GM18870 (cell line): ENCODE measurements around the gene EPS8.
A peak's percentile ranks its signal among the peaks of the same experiment; 100 is the strongest.
"Not testable (repeated sequence)": the region's sequence is repeated elsewhere in the genome, so short reads cannot be mapped to it uniquely, and the experiment has no call there.

Experiments
- ATAC-seq: cut with Tn5 transposase; IDR thresholded peaks from one replicate; pipeline ENCODE4 v1.9.1; 2021; ENCODE audit warnings: moderate library complexity; ENCODE audit not compliant: unreplicated experiment

The EPS8 gene

DNA sequence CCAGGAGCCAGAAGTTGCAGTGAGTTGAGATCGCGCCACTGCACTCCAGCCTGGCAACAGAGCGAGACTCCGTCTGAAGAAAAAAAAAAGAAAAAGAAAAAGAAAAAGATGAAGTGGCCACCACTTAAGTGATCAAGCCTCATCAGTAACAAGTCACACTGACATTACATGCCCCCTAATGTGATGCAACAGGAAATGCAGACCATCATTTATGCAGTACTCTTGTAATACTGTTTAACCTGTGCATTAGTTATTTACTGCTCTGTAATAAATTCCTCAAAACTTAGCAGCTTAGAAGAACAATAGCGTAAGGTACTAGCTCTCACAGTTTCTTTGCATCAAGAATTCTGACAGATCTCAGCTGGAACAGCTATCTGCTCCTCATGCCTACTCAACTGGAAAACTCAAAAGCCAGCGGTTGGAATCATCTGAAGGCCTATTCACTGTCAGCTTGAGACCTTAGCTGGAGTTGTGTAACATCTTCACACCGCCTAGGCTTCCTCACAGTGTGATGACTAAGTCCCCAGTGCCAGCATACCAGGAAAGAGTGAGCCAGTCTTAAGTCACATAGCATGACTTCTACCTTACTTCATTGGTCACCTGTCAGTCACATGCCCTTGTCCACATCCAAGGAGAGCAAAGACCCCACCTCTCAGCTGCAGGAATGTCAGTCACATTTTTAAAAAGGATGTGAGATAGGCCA, 31.5 kb downstream of the EPS8 start:
- ATAC-seq: no peak

DNA sequence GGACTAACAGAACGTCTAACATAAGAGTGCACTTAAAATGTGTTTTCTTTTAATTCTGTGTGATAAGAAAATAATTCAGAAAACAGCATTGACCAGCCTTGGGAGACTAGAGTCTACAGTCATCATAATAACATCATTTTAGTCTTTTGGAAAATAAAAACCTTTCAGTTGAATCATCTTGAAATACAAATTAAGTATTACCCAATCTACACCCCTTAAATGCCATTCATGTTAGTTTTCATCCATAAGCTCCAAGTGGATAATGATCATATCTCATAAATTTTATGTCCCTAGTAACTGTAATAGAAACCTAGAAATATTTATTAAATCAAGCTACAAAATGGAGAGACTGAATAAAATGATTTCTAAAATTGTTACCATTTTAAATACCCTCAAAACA, 32.4 kb downstream of the EPS8 start:
- ATAC-seq: no peak

DNA sequence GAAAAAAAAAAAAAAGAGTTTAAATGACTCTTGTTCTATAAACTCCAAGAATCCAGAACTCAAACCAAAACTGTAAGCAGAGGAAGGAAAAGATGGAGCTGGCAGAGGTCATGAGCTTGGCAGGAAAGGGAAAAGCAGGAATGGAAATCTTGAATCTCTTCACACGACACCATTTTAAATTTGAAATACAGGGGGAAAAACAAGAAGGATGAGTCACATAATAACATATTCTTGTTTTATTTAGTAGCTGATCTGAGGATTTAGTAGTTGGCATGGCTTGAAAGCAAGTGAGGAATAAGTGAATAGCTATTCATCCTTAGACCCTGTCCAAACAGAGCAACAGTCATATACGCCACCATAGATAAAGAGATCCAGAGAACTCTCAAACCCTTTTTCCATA, 35.0 kb downstream of the EPS8 start:
- no peak for ATAC-seq

DNA sequence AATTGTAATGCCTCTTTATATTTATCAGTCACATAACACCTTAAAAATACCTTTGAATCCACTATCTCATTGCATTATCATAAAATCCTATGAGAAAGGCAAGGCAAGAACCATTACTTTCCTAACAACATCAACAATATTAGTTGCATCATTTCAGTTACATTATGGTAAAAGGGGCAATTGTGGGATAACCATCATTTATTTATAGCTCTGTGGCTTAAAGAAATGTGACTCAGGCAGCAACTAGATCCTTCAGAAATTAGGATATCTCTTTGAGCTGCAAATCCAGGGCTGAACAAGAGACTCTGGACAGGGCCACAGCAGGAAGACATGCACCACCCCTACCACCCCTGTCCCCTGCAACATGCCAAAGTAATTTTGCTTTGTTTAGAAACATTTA, 36.4 kb downstream of the EPS8 start:
- no peak for ATAC-seq

DNA sequence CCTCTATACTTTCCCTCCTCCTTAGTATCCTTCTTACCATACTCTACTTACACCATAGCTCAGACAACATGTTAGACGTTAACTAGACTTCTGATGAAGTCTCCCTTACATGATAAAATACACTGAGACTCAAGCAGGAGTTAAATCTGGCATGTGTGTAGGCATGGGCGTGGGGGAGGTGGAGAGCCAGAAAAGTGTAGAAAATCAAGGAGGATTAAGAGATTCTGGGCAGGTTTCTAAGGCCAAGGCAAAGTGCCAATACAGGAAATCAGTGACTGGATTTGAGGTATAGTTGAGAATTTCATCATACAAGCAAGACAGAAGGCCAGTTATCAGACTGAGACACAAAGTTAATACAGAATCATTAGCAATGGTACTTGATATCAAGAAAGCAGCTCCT, 37.4 kb downstream of the EPS8 start:
- no peak for ATAC-seq

DNA sequence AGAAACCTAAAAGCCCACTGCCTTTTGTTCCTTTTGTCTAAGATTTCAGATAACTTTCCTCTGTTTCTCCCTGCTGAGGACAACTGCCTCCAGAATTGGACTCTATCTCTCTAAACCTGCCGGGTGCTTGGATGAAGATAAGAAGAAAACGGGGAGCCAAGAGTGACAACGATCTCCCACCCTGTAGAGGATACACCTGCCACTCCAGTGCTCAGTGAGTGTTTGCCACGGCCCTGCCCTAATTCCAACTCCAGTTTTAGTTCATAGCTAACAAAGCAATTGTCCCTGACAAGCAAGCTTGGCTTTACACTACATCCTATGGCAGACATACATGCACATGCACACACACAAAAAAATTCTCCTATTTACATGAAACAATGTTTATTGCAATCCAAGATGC, 39.3 kb downstream of the EPS8 start:
- ATAC-seq: no peak

DNA sequence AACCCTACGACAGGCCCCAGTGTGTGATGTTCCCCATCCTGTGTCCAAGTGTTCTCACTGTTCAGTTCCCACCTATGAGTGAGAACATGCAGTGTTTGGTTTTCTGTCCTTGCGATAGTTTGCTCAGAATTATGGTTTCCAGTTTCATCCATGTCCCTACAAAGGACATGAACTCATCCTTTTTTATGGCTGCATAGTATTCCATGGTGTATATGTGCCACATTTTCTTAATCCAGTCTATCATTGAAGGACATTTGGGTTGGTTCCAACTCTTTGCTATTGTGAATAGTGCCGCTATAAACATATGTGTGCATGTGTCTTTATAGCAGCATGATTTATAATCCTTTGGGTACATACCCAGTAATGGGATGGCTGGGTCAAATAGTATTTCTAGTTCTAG, 47.3 kb downstream of the EPS8 start:
- ATAC-seq: not testable (repeated sequence)

DNA sequence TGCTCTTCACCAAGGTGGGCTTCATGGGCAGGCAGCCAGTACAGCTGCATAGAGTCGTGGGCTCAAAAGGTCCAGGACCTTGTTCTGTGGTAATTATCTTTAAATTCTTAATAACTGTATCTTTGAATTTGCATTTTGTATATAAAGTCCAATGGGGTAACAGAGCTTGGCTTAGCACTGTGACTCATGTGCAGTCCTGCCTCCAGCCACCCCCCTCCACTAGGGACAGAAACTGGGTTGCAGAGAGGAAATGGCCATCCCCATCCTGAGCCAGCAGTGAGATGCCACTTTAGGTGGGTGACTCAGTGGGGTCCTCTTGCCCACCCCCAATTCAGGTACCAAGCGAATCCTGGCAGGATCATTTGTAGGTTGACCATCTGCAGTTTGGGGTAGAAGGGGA, 48.1 kb downstream of the EPS8 start:
- no peak for ATAC-seq

DNA sequence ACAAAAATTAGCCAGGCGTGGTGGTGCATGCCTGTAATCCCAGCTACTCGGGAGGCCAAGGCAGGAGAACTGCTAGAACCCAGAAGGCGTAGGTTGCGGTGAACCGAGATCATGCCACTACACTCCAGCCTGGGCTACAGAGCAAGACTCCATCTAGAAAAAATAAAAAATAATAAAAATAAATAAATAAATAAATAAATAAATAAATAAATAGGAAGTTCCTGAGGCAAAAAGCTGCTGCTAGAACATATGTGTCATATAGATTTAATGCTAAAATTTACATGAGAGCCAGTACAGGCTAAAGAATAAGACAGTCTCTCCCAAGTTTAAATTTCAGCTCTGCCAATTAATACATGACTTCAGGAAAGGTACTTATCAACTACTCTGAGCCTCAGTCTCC, 48.8 kb downstream of the EPS8 start:
- ATAC-seq: not testable (repeated sequence)

DNA sequence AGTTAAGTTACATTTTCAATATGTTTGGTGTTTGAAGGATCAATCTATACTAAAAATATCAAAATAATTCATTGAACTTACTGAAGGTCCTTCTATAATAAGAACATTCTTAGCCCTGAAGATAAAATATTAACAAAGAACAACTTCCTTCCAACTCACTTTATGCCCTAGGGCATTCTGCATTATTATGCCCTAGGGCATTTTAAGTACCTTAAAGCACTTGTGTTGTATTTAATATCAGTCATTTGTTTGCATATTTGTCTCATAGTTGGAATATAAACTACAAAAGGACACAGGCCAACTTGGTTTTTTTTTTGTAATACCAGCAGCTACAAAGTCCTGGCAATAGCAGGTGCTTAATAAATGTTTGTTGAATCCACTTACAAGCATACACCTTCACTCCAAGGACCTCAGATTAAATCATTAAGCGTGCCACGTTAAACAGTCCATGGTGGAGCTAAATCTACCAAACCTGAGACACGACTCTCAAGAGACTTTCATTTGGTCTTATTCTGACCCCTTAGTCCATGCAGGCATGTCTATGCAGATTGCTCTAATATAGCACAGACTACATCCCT, 50.7 kb downstream of the EPS8 start:
- ATAC-seq: no peak

DNA sequence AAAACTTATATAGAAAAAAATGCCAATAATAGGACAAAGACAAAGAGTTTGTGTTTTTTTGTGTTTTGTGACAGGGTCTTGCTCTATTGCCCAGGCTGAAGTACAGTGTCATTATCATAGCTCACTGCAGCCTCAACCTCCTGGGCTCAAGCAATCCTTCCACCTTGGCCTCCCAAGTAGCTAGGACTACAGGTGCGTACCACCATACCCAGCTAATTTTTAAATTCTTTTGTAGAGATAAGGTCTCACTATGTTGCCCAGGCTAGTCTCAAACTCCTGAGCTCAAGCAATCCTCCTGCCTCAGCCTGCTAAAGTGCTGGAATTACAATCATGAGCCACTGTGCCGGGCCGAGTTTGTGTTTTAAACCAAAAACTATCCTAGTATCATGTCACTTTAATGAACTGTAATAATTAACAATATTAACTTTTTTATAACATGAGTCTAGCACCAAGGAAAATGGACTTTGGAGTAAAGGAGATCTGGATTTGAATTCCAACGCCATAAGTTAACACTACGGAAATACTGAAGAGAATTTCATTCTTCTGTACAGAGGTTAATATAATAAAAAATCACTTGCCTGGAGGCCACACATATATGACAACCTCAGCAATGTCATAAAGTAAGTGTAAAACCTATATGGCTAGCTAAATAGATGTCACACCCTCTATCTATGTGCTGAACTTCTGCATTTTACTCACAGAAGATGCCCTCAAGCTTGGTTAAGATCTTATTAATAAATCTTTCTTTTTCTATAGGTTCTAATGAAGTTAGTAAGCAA, 53.2 kb downstream of the EPS8 start:
- ATAC-seq: no peak

DNA sequence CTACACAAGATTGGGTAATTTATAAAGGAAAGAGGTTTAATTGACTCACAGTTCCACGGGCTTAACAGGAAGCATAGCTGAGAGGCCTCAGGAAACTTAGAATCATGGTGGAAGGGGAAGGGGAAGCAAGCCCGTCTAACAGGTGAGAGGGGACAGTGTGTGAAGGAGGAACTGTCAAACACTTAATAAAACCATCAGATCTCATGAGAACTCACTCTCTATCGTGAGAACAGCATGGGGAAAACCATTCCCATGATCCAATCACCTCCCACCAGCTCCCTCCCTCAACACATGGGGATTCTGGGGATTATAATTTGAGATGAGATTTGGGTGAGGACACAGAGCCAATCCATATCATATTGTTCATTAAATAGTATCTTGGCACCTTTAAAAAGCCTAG, 56.1 kb downstream of the EPS8 start:
- peak; percentile 21 for ATAC-seq

DNA sequence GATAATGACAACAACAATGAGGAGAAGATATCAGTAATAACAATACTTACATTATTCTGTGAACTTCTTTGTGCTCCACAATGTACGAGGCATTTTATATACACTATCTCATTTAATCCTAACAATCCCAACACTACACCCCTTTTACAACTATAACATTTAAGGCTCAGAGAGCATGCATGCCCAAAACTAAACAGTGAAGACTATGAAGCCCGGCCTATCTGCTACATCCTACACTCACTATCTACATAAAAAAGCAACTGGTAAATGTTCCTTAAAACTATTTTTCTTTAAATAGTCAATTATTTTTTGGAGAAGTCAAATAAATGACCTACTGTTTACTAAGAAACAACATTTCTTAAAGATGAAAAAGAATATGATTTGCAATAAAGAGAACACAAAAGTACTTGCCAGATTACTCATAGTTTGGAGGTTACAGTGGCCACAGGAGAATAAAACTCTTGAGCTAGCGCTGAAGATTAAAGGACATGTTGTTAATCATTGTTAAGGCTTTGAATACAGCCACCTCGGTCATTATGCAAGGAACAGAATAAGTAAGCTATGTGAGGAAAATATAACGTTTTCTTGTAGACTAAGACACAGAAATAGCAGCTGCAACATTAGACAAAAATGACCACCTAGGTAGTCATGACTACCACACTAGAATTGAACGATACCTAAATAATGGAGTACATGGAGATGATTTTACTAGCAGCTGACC, 56.7 kb downstream of the EPS8 start:
- ATAC-seq: peak; percentile 92

DNA sequence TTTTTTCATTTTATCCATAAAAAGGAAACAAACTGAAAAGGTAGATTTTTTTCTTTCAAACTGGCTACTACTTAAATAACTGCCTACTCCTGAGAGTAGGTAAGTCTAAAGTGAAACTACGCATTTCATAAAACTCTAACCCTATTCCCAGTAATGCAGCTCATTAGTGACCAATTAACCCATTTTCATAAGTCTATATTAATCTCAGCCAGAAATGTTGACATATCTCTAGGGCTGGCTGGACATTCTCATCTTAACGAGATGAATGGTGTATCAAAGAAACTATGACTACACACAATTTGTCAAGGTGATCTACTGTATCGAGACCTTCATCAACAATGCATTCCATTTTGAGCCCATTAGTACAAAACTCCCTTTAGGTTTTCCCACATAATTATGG, 57.2 kb downstream of the EPS8 start:
- peak; percentile 8 for ATAC-seq

DNA sequence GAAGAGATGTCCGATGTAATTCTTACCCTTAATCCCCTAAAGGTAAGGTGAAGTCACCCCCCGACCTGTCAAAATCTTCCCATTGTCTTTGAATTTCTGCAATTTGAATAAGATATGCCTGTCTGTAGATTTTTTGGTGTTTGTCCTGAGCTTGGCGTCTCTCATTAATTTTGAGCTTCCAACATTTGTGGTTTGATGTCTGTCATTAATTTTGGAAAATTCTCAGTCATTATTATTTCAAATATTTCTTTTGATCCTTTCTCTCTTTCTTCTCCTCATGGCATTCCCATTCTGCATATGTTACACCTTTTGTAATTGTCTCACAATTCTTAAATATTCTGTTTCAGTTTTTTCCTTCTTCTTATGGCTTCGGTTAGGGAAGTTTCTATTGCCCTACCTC, 60.1 kb downstream of the EPS8 start:
- ATAC-seq: no peak

DNA sequence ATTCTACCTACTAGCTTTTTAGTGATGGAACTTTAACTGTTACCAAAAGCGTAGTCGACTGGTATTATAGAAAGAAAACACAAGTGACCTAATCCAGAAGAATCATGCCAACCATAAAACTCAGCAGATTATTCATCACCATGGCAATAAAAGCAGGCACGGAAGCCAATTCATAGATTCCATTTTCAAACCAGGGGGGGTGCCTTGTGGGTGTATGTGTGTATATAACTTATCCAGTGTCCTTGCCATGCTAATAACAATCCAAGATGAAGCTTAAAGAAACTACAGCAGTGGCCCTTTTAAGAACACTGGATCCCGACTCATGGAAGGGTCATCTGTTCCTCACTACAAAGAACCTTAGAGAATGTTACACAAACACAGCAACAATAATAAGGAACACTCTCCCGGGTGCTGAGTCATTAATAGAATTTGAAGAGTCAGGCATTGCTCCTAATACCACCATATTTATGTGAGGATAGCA, 61.0 kb downstream of the EPS8 start:
- ATAC-seq: no peak

DNA sequence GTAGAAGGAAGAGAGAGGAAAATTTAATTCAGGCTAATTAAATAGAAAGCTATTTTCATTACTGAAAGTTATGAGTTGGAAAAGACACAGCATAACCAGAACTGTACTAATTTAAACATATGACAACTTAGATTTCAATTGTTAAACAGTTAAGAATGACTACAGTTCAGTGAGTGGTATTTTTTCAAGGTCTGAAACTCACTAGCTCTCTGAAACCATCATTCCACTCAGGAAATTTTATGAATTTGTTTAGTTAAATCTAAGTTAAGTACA, 62.4 kb downstream of the EPS8 start:
- ATAC-seq: no peak

DNA sequence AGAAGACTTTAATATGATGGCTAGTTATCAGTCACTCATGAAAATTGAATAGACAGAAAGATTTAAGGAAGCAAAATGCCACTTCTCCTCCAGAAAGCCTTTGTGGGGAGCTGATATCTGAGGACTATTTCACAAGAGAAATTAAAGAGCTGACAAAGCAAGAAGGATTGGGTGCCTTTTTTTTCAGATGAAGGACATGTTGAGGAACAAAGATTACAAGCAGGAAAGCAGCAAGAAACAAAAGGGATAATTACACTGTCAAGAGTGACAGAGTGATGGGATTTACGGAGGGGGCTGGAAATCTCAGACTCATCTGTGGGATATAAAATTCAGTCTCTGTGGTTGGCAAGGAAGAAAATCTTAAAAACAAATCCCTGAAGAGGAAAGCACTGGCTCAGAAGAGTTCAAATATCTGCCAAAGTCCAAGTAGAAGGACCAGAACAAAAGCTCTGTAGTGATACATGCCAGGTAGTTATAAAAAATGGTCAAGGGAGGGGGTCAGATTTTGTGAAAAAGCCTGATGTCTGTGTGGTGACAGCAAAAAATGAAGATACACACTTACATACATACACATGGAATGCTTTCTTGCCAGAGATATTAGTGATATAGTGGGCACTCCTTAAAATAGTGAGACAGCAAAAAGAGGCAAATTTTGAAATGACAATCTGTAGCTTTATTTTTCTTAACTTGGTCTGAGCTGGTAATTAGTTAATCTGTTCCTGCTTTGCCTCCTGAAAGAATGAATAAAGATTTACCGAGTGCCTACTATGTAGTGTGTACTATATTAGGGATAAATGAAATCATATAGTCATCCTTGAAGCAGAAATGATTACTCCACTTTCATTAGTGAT, 62.9 kb downstream of the EPS8 start:
- no peak for ATAC-seq

DNA sequence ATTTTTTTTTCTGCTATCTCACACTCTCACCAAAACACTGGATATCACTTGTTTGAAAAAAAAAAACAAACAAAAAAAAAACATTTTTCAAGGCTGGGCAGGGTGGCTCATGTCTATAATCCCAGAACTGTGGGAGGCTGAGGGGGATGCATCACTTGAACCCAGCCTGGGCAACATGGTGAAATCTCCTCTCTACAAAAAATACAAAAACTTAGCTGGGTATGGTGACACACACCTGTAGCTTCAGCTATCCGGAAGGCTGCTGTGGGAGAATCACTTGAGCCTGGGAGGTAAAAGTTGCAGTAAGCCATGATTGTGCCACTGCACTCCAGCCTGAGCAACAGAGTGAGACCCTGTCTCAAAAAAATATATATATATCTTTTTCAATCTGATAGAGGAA, 66.2 kb downstream of the EPS8 start:
- ATAC-seq: no peak

DNA sequence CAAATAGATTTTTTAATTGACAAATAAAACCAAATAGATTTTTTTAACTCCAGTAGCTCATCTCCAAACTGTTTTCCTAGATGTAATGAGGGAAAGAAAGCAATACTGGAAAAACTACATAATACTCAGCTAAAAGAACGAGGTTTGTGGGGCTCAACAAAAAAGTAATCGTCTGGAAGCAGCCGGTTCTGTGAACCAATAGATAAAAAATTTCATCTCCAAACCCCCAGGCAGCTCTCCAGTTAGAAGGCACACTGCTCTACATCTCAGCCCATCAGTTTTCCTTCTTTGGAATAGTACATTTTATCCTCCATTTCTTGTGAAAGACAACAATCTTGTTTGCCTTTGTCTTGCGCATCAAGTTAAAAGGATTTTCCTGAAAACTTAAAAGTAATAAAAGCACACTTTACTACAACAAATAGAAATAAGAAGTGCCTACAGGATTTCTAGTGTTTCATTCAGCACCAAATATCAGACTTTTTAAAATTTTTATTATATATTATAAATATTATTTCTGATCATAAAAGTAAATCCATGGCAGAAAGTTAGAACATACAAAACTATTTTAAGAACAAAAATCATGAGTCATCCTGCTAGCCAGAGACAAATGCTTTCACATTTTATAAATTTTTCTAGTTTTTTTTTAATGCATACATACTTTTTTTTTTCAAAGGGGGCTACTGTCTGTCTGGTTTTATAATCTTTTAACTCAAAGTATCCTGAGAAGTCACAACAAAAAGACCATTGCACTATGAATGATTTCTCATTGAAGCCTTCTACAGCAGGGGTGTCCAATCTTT, 67.7 kb downstream of the EPS8 start:
- ATAC-seq: no peak
